ENCODE results near the gene ZNF219.

The ZNF219 gene

DNA sequence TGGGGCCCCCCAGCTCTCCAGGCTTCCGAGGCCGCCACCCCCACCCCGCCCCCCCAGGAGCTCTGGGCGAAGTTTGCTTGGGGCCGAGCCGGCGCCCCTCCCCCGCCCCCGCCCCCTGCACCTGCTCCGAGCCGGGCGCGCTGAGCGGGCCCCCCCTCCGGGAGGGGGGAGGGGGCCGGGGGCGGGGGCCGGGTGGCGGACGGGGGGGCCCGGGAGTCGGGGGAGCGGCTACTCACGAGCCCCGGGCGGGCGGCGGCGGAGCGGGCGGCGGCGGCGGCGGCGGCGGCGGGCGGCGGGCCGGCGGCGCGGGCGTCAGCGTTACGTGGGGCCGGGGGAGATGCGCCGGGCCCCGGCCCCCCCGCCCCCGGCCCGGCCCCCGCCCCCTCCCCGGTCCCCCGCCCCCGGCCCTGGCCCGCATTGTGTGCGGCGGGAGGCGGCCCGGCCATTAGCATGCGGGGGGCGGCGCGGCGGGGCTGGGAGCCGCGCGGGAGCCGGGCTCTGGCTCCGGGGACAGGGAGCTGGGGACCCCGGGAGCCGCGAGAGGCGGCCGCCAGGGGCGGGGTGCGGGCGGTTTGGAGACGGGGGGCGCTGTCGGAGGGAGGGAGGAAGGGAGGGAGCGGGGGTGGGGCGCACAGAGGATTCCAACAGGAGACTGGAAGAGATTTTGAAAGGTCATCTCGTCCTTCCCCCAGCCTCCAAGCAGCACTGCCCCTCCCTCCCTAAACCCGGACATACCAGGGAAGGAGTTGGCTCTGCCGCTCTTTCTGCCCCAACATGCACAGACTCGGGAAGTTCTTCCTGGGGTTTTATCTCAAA is at the start of gene ZNF219:
Gene ZNF219 (minus strand): TSS at position 580 of the 816 bp plus-strand sequence. CDS start 5,064 bp downstream, outside the sequence.
- peak within 1 kb of the TSS; percentile 43 to 74 (median 57) for H3K4me3 ChIP-seq
- peak within 1 kb of the TSS; percentile 43 to 92 (median 90) for H3K27ac ChIP-seq

- Histone ChIP-seq H3K27ac (no peak overlapping the region), H3K4me3 (no peak overlapping the region)
Observed at GRCh38 chr14:21145437-21145836, 47.0 kb upstream of the ZNF219 start.

DNA sequence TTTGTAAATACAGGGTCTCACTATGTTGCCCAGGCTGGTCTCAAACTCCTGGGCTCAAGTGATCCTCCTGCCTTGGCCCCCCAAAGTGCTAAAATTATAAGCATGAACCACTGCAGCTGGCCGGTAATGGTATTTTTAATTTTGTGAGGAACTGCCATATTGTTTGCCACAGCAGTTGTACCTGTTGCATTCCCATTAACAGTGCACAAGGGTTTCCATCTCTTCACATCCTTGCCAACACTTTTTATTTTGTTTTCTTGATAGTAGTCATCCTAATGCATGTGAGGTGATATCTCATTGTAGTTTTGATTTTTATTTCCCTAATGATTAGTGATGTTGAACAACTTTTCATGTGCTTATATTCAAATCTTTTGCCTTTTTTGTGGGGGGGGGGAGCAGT is 43.9 kb upstream of the ZNF219 start:
- H3K27ac ChIP-seq = no peak overlapping the region
- H3K4me3 ChIP-seq = no peak overlapping the region

- no peak overlapping the region for H3K27ac ChIP-seq
- no peak overlapping the region for H3K4me3 ChIP-seq
Observed at GRCh38 chr14:21136024-21136423, 37.6 kb upstream of the ZNF219 start.

GRCh38 chr14:21133901-21134300 is 35.4 kb upstream of the ZNF219 start:
- H3K27ac ChIP-seq = no peak overlapping the region
- H3K4me3 ChIP-seq = no peak overlapping the region

DNA sequence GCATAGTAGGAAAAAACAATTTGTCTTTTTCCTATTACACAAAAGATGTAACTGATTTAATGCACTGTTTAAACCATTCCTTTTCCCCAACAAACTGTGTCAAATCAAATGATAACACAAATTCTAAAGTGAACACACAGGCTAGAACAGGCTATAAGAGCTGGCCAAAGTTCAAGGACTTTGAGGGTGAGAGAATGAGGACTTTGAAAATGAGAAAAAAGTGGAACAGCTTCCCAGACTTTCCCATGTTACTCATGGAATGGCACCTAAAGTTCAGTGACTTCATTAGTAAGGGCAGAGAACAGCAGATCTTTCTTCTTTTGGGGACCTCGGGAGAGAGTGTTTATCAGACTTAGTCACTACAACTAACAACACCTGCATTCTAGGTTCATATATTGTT is 25.0 kb upstream of the ZNF219 start:
- Histone ChIP-seq H3K27ac (peak overlapping the region in 1 of 21 experiments; percentile 34), H3K4me3 (no peak overlapping the region)

DNA sequence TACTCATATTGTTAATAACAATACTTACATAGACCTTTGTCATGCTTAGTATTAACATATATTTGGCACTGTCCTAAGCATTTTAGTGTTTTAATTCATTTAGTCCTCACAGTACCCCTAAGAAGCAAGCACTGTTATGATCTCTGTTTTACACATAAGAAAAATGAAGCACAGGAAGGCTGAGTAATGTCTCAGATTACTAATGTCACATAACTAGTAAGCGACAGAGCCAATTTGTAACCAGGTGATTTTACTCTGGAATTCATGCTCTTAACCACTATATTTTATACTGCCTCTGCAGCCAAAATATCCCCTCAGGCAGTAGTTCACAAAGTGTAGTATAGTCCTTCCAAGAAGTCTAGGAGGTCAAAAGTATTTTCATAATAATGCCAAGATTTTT is 22.7 kb upstream of the ZNF219 start:
- Histone ChIP-seq H3K4me3 (no peak overlapping the region), H3K27ac (no peak overlapping the region)

GRCh38 chr14:21120686-21121085 is 22.2 kb upstream of the ZNF219 start:
- Histone ChIP-seq H3K4me3 (no peak overlapping the region), H3K27ac (no peak overlapping the region)

- no peak overlapping the region for H3K4me3 ChIP-seq
Observed at GRCh38 chr14:21118933-21119332, 20.5 kb upstream of the ZNF219 start.

DNA sequence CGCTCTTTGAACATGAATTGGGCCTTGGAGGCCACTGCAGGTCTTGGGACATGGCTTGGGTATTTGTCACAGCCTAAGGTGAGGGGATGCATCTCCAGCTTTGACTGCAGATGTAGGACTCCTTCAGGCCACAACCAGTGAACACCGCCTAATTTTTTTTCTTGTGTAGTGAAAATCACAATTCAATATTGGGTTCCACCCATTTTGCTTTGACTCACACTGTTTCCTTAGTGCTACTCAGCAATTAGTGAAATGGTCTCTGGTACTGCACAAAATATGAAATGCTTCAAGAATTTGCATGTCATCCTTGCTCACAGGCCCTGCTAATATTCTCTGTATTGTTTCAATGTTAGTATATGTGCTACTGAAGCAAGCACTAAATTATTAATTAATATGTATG is 14.9 kb upstream of the ZNF219 start:
- no peak overlapping the region for H3K27ac ChIP-seq
- H3K4me3 ChIP-seq = no peak overlapping the region

More at GRCh38 chr14:21118933-21119332, 20.5 kb upstream of the ZNF219 start:
- no peak overlapping the region for H3K27ac ChIP-seq

DNA sequence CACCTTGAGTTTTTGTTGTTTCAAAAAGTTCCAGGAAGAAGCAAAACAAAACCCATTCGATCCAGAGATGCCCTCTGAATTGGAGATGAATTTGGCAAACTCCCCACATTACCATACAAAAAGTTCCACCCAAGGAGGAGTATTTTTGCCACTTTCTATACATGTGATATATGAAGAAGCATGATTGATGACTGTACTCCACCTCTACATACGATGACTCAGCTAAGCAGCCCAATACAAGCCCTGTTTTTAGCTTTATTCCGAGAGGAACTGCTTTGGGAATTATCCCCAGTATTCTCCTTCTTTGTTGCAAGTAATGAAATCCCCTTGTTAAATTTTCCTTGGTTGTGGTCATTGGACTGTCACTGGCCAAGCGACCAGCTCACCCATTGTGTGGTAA is 13.8 kb upstream of the ZNF219 start:
- no peak overlapping the region for H3K27ac ChIP-seq
- H3K4me3 ChIP-seq = no peak overlapping the region

- peak overlapping the region in 9 of 21 experiments; percentile 28 to 98 (median 38) for H3K27ac ChIP-seq
- H3K4me3 ChIP-seq = no peak overlapping the region
Observed at GRCh38 chr14:21109377-21110138, 11.1 kb upstream of the ZNF219 start.

DNA sequence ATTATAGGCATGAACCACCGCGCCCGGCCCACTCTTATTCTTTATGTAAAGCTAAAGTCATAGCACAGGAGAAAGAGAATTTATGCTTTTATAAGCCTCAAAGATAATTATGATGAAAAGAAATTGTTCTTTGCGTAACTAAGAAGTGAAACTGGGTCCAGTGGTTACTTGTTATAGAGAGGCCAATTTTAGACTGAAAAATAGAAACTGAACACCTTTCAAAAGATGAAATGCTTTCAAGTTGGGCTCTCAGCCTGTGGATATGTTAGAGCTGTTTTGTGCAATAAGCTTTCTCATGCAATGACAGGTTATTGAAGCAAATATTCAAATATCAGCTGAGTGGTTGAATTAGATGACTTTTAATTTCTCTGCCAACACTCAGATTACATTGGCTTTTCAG is 10.3 kb upstream of the ZNF219 start:
- Histone ChIP-seq H3K27ac (peak overlapping the region in 7 of 21 experiments; percentile 32 to 99 (median 76)), H3K4me3 (no peak overlapping the region)

DNA sequence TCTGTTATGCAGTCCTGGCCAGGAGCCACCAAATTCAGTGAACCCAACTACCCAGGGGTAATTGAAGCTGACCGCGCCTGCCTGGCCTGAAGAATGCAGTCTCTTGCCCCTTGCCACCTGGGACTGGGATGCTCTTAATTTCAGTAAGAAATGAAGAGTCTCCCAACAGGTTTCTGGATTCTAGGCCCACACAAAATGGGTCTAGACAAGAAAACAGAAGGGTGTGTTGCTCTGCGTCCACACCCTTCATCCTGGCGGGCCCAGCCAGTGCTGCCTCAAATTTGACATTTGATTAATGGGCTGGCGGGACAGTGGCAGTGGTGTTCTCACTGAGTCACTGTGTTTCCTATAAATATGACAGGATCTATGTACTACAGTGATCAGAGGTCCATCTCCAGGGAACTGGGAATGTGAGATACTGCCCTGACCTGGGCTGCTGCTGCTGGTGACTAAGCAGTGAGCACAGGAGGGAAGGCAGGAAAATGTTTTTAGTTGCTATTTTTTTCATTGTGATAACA is 8.9 kb upstream of the ZNF219 start:
- peak overlapping the region in 20 of 21 experiments; percentile 31 to 100 (median 78) for H3K27ac ChIP-seq

GRCh38 chr14:21106498-21107282 is 8.2 kb upstream of the ZNF219 start:
- peak overlapping the region in 20 of 21 experiments; percentile 31 to 100 (median 78) for H3K27ac ChIP-seq

More for the DNA sequence above, 8.9 kb upstream of the ZNF219 start:
- H3K4me3 ChIP-seq = no peak overlapping the region

GRCh38 chr14:21106176-21106497 is 7.7 kb upstream of the ZNF219 start:
- Histone ChIP-seq H3K4me3 (no peak overlapping the region), H3K27ac (peak overlapping the region in 18 of 21 experiments; percentile 31 to 100 (median 98))

More at GRCh38 chr14:21106498-21107282, 8.2 kb upstream of the ZNF219 start:
- H3K4me3 ChIP-seq = peak overlapping the region in 1 of 7 experiments; percentile 13

GRCh38 chr14:21105095-21105494 is 6.6 kb upstream of the ZNF219 start:
- Histone ChIP-seq H3K4me3 (no peak overlapping the region), H3K27ac (peak overlapping the region in 20 of 21 experiments; percentile 18 to 100 (median 99))

GRCh38 chr14:21104448-21105060 is 6.1 kb upstream of the ZNF219 start:
- H3K4me3 ChIP-seq = peak overlapping the region; percentile 63 to 75 (median 66)
- peak overlapping the region; percentile 94 to 100 (median 99) for H3K27ac ChIP-seq

Data from skin epidermis (tissue), 12 donors.